Measurements from ENCODE around the gene WDR18.

WDR18 gene

GRCh38 chr19:1009041-1009980, 25.2 kb downstream of the WDR18 start:
- no peak for DNase-seq

DNA sequence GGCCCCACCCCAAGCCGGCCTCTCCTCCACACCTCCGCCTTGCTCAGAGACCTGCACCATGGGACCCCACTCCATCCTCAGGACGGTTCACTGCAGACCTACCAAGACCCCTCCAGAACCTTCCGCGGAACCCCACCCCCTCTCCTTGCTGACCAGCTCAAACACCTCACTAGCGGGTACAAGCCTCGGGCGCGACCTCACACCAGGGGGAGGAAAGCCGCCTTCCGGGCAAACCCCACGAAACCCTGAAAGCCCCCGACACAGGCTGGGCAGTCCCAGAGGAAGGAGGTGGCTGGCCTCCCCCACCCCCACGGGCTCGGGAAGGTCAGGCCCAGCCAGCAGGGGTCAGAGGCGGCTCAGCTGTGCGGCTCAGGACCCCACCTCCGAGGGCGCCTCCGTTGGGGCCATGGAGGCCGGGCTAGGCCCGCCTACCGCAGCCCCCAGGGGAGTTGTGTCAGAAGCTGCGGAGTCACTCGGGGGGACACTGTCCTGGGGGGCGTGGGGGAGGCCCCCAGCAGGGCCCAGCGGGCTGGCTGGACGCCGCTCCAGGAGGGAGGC, 25.9 kb downstream of the WDR18 start:
- DNase-seq, result no peak

GRCh38 chr19:1010586-1011510, 26.7 kb downstream of the WDR18 start:
- DNase-seq, result no peak

GRCh38 chr19:1011831-1012333, 27.7 kb downstream of the WDR18 start:
- DNase-seq, result no peak

DNA sequence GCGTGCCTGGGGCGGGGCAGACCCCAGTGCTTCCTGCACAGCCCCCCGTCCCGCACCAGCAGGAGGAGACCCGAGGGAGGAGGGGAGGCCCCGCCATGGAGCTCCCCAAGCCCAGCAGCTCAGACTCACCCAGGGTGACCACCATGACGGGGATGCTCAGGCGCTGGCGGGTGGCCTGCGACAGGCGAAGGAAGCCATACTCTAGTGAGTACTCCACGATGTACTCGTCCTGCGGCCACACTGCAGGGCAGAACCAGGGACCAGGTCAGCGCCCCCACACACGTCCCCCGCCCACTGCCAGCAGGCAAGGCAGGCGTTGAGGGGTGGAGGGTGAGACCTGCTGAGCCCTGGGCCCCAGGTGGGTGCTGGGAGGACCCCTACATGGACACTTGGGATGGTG, 28.2 kb downstream of the WDR18 start:
- DNase-seq, result no peak

GRCh38 chr19:1013218-1013617, 29.1 kb downstream of the WDR18 start:
- DNase-seq, result no peak

GRCh38 chr19:1014161-1015060, 30.3 kb downstream of the WDR18 start:
- DNase-seq, result no peak

DNA sequence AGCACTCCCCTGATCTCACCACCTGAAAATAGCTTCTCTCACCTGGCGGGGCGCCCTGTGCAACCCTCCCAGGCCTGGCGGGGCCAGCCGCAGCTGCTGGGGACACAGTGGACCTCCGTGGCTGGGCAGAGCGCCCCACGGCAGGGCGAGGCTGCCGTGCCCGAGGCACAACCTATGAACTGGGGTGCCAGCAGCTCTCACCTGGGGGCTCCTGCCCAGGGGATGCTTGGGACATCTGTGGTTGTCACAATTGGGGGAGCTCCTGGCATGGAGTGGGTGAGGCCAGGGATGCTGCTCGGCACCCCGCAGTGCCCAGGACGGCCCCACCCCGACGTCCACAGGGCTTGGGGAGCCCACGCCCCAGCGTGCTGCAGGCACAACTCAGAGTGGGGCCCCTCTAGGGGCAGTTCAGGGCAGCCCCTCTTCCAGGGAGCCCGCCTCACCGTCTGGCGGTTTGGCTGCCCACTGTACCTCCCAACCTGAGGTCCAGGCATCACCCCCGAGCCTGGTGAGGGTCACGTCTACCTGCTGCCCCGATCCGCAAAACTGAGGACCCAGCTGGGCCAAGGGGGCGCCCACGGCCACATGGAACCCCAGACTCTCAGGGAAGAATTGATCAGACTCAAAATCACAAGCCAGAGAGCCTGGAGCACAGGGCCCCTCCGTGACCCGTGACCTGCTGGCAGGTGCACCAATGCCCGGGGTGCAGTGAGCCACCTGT, 31.1 kb downstream of the WDR18 start:
- DNase-seq, result no peak

- no peak for DNase-seq
These were observed 31.9 kb downstream of the WDR18 start for GRCh38 chr19:1015782-1016646.

GRCh38 chr19:1016647-1017114, 32.5 kb downstream of the WDR18 start:
- no peak for DNase-seq

- no peak for DNase-seq
These were observed 33.2 kb downstream of the WDR18 start for GRCh38 chr19:1017115-1017905.

DNA sequence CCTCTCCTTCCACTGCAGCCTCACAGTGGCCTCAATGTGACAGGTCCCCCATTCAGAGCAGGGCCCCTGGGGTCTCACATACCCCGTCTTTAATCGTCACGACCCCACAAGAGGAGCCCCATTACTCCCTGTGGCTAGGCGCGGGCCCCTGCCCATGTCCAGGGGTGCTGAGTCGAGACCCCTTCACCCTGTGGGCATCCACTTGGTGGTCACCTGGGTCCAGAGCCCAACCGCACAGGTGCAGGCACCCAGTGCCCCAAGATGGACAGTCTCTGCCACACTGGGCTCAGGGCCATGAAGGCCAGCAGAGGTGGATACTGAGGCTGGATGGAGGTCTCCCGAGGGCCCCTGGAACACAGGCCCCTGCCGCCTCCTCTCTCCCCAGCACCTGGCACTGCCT, 33.8 kb downstream of the WDR18 start:
- DNase-seq, result no peak

DNA sequence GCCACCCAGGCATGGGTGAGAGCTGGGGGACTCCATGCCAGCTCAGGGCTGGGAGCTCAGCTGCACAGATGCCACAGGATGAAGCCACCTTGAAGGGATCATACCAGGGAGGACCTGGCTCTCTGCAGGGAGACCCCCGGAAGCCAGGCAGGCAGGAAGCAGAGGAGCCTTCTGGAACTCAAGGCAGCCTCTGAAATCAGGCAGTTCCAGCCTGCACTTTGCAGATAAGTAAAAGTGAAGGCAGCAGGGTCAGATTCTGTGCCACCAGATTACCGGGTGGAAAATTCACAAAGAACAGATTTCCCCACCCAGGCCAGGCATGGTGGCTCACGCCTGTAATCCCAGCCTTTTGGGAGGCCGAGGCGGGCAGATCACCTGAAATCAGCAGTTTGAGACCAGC, 34.2 kb downstream of the WDR18 start:
- DNase-seq, result no peak

GRCh38 chr19:1018932-1019615, 34.9 kb downstream of the WDR18 start:
- DNase-seq, result no peak

GRCh38 chr19:1019616-1019961, 35.4 kb downstream of the WDR18 start:
- DNase-seq, result no peak

- DNase-seq, result no peak
These were observed 36.1 kb downstream of the WDR18 start for GRCh38 chr19:1019980-1020867.

DNA sequence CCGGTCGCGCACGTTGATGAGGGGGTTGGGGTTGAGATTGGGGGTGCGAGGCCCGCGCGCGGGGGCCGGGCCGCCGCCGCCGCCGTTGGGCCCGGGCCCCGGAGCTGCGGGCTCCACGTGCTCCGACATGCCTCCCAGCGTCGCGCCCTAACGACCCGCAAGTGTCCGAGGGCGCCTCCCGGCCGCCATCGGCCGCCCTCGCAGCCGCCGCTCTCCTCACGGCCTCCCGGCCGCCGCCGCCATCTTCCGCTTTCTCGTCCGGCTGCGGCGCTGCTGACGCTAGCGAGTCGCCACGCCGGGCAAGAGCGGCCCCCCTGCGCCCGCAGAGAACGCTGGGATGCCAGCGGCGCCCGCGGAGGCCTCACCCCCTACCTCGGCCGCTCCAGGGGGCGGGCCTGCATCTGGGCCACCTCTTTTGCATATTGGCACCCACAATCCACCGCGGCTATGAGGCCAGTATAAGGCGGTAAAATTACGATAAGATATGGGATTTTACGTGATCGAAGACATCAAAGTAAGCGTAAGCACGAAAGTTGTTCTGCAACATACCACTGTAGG, 36.8 kb downstream of the WDR18 start, which contains the start of gene TMEM259:
TSS of gene TMEM259 (minus strand) at position 256 of the 558 bp plus-strand sequence. CDS start at position 129, 127 bp downstream.
- DNase-seq, result peak; percentile 98 to 99
